ENCODE data around the gene C1QTNF12.

Gene C1QTNF12

DNA sequence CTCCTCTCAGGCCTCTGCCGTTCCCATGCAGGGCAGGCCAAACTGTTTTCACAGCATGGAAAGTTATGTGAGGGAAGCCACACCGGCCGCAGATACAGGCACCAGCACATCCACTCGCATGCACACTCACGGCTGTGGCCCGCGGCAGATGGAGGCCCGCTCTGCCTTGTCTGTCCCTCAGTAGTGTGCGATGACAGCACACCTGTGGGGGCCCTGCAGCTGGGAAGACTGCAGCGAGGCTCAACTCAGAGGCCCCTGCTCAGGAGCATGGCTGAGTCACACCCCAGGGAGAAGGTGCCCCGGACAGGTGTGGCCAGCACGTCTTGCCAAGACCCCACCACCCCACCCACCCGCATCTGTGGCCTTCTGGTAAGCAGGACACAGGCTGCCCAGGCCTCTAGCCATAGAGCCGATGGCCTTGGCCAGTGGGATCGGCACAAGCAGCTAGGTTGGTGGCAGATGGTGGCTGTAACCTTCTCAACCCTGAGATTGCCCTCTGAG is 28.5 kb upstream of the C1QTNF12 start:
- DNase-seq (ENCODE audit: extremely low spot score): no peak
- CTCF ChIA-PET: no interaction called here
- POLR2A ChIA-PET: interaction anchor here (1.2 kb wide), 1 partner anchor 24 kb away, joined by 3 read pairs; no protein-coding TSS in a partner anchor
- TF ChIP-seq ELF4 (IDR thresholded peaks at IDR 0.05) (no peak), FOXK2 (IDR thresholded peaks at IDR 0.05) (no peak), TARDBP (IDR thresholded peaks at IDR 0.05) (no peak), HDGF (IDR thresholded peaks at IDR 0.05; ENCODE audit: borderline replicate concordance) (no peak), LEF1 (IDR thresholded peaks at IDR 0.05; ENCODE audit: borderline replicate concordance) (no peak), CTBP1 (IDR thresholded peaks at IDR 0.05; ENCODE audit: borderline replicate concordance) (no peak), ZNF384 (IDR thresholded peaks at IDR 0.05) (no peak), ARNT (IDR thresholded peaks at IDR 0.05) (no peak), FOXA1 (IDR thresholded peaks at IDR 0.05) (no peak), SUZ12 (IDR thresholded peaks at IDR 0.05) (no peak), BHLHE40 (IDR thresholded peaks at IDR 0.05; ENCODE audit: borderline replicate concordance) (no peak)
- TF ChIP-seq, protein P1, sequence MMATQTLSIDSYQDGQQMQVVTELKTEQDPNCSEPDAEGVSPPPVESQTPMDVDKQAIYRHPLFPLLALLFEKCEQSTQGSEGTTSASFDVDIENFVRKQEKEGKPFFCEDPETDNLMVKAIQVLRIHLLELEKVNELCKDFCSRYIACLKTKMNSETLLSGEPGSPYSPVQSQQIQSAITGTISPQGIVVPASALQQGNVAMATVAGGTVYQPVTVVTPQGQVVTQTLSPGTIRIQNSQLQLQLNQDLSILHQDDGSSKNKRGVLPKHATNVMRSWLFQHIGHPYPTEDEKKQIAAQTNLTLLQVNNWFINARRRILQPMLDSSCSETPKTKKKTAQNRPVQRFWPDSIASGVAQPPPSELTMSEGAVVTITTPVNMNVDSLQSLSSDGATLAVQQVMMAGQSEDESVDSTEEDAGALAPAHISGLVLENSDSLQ (IDR thresholded peaks at IDR 0.05): no peak

DNA sequence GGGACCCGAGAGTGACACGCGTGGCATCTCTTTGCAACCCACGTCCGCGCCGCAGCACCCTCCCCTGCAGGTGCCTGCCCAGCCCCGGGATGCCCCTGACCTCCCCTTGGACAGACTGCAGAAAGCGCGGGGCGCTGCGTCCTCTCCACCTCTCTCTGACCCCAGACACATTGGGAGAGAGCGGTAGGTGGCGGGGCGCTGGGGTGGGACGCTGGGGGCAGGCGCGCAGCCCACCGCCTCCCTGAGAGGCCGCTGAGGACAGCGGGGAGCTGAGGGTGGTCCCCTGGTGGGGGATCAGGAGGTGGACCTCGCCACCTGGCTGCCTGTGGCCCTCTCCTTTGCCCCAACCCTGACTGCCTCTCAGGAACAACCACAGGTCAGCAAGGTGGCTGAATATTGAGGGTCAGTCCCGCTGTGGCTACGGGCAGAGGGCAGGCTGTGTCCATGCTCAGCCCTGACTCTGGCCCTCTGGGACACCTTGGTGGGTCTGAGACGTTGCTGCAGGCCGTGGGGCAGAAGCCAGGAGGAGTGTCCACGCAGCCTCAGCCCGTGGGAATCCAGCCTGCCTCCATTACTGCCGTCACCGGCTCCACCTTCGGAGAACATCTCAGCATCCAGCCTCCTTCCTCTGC is 27.9 kb upstream of the C1QTNF12 start:
- no peak for DNase-seq (ENCODE audit: extremely low spot score)
- POLR2A ChIA-PET: interaction anchor here (1.0 to 1.4 kb wide), 3 partner anchors 11 to 24 kb away, joined by 3 to 8 read pairs (median 3); no protein-coding TSS in a partner anchor
- TF ChIP-seq ARNT (IDR thresholded peaks at IDR 0.05) (no peak), CTBP1 (IDR thresholded peaks at IDR 0.05; ENCODE audit: borderline replicate concordance) (no peak), FOXK2 (IDR thresholded peaks at IDR 0.05) (no peak)
- CTCF ChIA-PET: no interaction called here

DNA sequence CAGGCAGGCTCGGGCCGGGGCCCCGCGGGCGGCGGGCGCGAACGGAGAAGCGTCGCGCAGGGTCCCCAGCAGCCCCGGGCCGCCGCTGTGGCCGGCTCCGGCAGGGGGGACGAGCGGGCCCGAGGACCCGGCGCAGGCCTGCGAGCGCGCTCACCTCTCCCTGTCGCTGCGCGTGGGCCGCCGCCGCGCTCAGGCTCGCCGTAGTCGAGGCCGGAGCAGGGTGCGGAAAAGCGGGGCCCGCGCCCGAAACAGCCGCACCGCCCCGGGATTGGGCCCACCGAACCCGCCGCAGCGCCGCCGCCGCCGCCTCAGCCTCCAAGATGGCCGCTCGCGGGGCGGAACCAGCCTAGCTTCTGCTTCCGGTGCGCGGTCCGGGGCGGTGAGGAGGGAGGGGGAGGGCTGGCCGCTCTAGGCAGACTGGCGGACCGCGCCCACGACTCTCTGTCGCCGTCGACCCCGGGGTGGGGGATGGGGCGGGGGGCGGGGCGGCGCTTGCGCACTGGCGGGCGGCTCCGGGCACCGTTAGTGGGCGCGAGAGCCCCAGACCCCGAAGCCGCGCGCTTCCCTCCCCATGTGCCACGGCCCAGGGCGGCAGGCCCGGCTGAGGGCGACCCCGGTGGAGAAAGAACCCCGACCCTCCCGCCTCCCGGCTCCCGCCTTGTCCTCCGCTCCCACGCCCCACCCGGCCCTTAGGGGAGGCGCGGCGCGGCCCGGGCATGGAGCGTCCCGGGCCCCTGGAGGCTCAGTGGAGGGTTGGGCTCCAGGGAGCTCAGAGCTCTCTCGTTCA is 27.2 kb upstream of the C1QTNF12 start, which contains the start of gene UBE2J2:
Gene UBE2J2 (minus strand): TSS at position 343 of the 787 bp plus-strand sequence. CDS start 5,862 bp downstream, outside the sequence.
- peak; percentile 61 for TF ChIP-seq L3MBTL2 (conservative IDR thresholded peaks at IDR 0.05)
- no peak for TF ChIP-seq ZNF384 (IDR thresholded peaks at IDR 0.05)
- no peak for TF ChIP-seq BHLHE40 (IDR thresholded peaks at IDR 0.05; ENCODE audit: borderline replicate concordance)
- CTCF ChIA-PET: no interaction called here
- POLR2A ChIA-PET: interaction anchor here (0.7 to 1.4 kb wide), 9 partner anchors 12 to 250 kb away, joined by 3 to 8 read pairs (median 3); no protein-coding TSS in a partner anchor
- DNase-seq (ENCODE audit: extremely low spot score): peak; percentile 98

DNA sequence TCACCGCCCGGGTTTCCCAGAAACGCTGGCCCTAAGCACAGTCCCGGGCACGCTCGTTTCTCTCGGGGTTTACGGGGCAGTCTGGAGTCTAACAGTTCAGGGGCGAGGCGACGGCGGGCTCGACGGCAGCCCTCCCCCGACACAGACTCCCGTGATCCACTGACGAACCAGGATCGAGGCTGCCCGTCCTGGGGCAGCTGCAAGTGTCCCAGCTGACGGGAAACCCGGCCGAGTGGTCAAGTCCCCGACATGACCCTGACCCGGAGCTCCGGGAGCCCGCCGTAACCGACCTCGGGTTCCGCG is 26.6 kb upstream of the C1QTNF12 start:
- CTCF ChIA-PET: no interaction called here
- POLR2A ChIA-PET: interaction anchor here (0.7 to 1.4 kb wide), 9 partner anchors 12 to 250 kb away, joined by 3 to 8 read pairs (median 3); no protein-coding TSS in a partner anchor
- DNase-seq (ENCODE audit: extremely low spot score): no peak
- no peak for TF ChIP-seq FOXA1 (IDR thresholded peaks at IDR 0.05)
- TF ChIP-seq LEF1 (IDR thresholded peaks at IDR 0.05; ENCODE audit: borderline replicate concordance): no peak
- TF ChIP-seq ZNF384 (IDR thresholded peaks at IDR 0.05): no peak
- no peak for TF ChIP-seq HDGF (IDR thresholded peaks at IDR 0.05; ENCODE audit: borderline replicate concordance)
- TF ChIP-seq FOXM1 (IDR thresholded peaks at IDR 0.05; ENCODE audit: borderline replicate concordance): no peak
- no peak for TF ChIP-seq ELF4 (IDR thresholded peaks at IDR 0.05)
- no peak for TF ChIP-seq TARDBP (IDR thresholded peaks at IDR 0.05)
- TF ChIP-seq, protein P1 (IDR thresholded peaks at IDR 0.05): no peak
- no peak for TF ChIP-seq BHLHE40 (IDR thresholded peaks at IDR 0.05; ENCODE audit: borderline replicate concordance)
- no peak for TF ChIP-seq L3MBTL2 (conservative IDR thresholded peaks at IDR 0.05)
- no peak for TF ChIP-seq SP1 (IDR thresholded peaks at IDR 0.05)
- no peak for TF ChIP-seq SUZ12 (IDR thresholded peaks at IDR 0.05)
- TF ChIP-seq NFRKB (IDR thresholded peaks at IDR 0.05): no peak
- TF ChIP-seq FOXK2 (IDR thresholded peaks at IDR 0.05): no peak
- TF ChIP-seq CTBP1 (IDR thresholded peaks at IDR 0.05; ENCODE audit: borderline replicate concordance): no peak

DNA sequence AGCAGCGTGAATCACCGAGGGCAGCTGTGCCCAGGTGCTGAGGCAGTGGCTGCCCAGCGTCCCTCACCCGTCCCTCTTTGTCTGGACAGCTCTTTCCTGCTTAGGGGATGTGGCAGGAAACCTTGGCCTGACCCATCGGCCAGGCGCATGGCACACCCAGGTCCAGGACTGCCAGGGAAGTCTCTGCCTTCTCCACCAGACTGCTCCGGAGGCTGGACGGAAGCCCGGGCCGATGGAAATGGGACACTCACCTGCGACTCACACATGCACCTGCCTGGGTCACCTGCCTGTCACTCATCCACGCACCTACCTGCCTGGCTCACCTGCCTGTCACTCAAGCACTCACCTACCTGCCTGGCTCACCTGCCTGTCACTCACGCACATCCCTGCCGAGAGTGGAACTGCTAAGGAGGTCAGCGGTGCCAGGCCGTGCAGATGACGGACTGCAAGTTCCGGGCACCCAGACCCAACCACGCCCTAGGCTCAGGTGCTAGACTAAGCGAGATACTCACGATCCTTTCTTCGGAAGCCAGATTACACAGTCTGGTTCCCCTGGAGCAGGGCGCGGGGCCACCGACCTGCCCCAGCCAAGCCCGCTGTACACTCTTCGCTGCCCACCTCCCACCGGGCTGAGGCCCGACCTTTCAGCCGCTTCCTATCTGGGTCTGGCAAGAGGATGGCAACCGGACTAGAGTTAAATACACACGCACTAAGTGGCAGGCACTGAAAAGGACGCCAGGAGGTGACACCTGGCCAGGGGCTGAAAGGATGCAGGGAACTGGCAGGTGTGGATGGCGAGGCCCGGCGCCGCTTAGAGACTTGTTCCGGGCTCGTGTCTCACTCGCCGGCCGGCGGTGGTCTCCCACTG is 26.1 kb upstream of the C1QTNF12 start:
- CTCF ChIA-PET: interaction anchor here (0.6 kb wide), 1 partner anchor 212 kb away, joined by 3 read pairs; no protein-coding TSS in a partner anchor
- DNase-seq (ENCODE audit: extremely low spot score): no peak
- POLR2A ChIA-PET: interaction anchor here (0.9 to 1.1 kb wide), 6 partner anchors 12 to 249 kb away, joined by 3 to 6 read pairs (median 4); no protein-coding TSS in a partner anchor
- no peak for TF ChIP-seq SUZ12 (IDR thresholded peaks at IDR 0.05)
- TF ChIP-seq, protein P1 (IDR thresholded peaks at IDR 0.05): peak; percentile 89

DNA sequence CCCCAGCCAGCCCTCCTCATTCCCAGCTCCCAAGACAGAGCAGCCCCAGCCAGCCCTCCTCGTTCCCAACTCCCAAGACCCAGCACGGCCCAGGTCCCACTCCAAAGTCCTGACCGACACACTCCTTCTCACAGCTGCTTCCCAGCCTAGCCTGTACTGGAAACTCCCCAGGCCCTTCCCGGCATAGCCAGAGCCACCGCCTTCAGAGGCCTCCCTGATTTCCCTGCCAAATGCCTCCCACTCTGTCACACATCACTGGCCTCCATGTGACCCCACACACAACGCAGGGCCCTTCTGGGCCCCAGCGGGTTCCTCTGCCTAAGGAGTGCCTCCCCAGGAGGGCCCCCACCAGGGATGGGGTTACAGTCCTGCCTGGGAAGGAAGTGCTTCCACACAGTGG is 24.3 kb upstream of the C1QTNF12 start:
- no peak for TF ChIP-seq CTBP1 (IDR thresholded peaks at IDR 0.05; ENCODE audit: borderline replicate concordance)
- no peak for TF ChIP-seq L3MBTL2 (conservative IDR thresholded peaks at IDR 0.05)
- no peak for TF ChIP-seq SP1 (IDR thresholded peaks at IDR 0.05)
- TF ChIP-seq ELF4 (IDR thresholded peaks at IDR 0.05): no peak
- no peak for TF ChIP-seq ZNF384 (IDR thresholded peaks at IDR 0.05)
- no peak for TF ChIP-seq HDGF (IDR thresholded peaks at IDR 0.05; ENCODE audit: borderline replicate concordance)
- TF ChIP-seq FOXK2 (IDR thresholded peaks at IDR 0.05): no peak
- TF ChIP-seq FOXM1 (IDR thresholded peaks at IDR 0.05; ENCODE audit: borderline replicate concordance): no peak
- no peak for TF ChIP-seq BHLHE40 (IDR thresholded peaks at IDR 0.05; ENCODE audit: borderline replicate concordance)
- no peak for TF ChIP-seq TARDBP (IDR thresholded peaks at IDR 0.05)
- no peak for TF ChIP-seq NFRKB (IDR thresholded peaks at IDR 0.05)
- no peak for TF ChIP-seq LEF1 (IDR thresholded peaks at IDR 0.05; ENCODE audit: borderline replicate concordance)
- TF ChIP-seq, protein P1 (IDR thresholded peaks at IDR 0.05): no peak
- TF ChIP-seq SUZ12 (IDR thresholded peaks at IDR 0.05): no peak
- DNase-seq (ENCODE audit: extremely low spot score): no peak
- ChIA-PET POLR2A (no interaction called here), CTCF (no interaction called here)

Measured in HEK293T (cell line).